ENCODE data around the gene LMBR1L.

DNA sequence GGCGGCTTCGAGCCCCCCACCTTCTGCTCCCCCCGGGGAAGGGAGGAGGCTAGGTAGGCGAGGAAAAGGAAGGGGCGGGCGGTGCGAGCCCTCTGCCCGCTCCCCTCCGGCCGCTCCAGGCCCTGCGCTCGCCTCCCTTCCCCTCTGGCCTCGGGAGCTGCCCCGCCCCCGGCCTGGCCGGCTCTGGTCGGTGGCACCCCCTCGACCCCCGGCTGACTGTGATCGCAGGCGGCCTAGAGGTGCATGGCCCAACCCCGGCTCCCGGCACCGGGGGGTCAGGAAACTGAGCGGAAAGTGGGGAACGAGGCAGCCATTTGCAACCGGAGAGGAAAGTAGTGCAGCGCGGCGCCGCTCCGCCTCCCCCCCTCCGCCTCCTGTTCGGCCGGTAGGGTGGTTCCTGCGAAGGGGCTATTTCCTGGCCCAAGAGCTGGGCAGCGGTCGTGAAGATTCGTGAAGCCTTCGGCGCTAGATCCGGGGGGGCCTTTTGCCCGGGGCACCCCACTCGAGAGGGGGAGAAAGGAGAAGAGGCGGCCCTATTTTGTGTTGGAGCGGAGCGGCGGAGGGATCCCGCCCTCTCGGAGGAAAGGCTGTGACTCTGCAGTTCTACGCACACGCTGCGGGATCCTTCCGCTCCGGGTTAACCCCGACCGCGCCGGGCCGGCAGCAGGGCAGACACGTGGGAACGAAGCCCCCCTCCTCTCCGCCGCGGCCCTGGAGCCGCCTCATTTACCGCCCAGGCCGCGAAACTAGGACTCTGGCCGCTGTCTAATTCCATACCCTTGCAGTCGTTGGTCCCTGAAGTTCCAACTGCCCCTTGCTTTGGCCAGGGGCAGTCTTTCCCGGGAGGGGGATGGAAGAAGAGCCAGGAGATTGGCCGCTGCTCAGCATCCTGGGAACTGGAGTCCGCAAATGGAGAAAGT is 50.1 kb downstream of the LMBR1L start, which contains the start of gene KMT2D:
- TF ChIP-seq CTCF (IDR thresholded peaks at IDR 0.05 in 4 of 5, conservative IDR thresholded peaks at IDR 0.05 in 1 of 5) = peak; percentile 36 to 83 (median 63)
- TF ChIP-seq POLR2A (IDR thresholded peaks at IDR 0.05) = peak; percentile 69 to 76
